Measurements from ENCODE around the gene RFFL. TPM values are rescaled to one million over a fixed set of nuclear protein-coding genes. Genes with fewer than 3 reads are reported as not detected.
A peak's percentile ranks its signal among the peaks of the same experiment; 100 is the strongest.

Gene RFFL
- total RNA-seq, 1 experiment from 2014 or later, result 29.2 TPM

- BruUV-seq (replicated peaks), result no TSS peak
- CTCF ChIA-PET, result interaction anchor here (0.8 kb wide), 1 partner anchor 16 kb away, joined by 4 read pairs; no protein-coding TSS in a partner anchor
- DNase-seq, result no peak
- Mint-ChIP-seq H3K27me3 (ENCODE audit: unreplicated experiment) (no peaks in the 10 kb centered on the region), H3K36me3 (ENCODE audit: insufficient read depth, unreplicated experiment) (peaks cover 16% of the 10 kb centered on the region), H3K9me3 (ENCODE audit: low read depth, unreplicated experiment) (no peaks in the 10 kb centered on the region), H3K4me1 (ENCODE audit: low read depth, unreplicated experiment) (peaks cover 46% of the 10 kb centered on the region), H3K27ac (ENCODE audit: unreplicated experiment) (no peak overlapping the region), H3K4me3 (ENCODE audit: low read depth, unreplicated experiment) (no peak overlapping the region)
- intact Hi-C loops (cut with micrococcal nuclease; ENCODE audit: unreplicated experiment), result no loop called here
- no peak for TF ChIP-seq CTCF (IDR thresholded peaks at IDR 0.05; ENCODE audit: unreplicated experiment)
Measured at GRCh38 chr17:35052780-35053179, 10.7 kb downstream of the RFFL start.

DNA sequence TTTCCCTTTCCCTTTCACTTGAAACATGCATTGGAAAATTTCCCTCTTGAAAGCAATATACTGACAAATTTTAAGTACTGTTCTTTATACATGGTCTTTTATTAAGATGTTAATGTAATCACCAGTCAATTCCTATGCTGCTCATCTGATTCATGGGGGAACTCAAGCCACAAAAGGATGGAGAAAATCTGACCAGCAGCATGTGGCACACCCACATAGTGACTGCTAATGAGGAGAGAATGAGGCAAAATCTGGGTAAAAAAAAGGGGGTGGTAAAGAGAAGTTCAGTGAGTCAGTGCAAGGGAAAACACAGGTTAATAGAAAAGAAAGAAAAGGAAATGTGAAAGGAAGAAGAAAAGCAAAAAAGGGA, 11.3 kb downstream of the RFFL start:
- peak overlapping the region; percentile 1 for H3K27ac Mint-ChIP-seq (ENCODE audit: unreplicated experiment)
- H3K27me3 Mint-ChIP-seq (ENCODE audit: unreplicated experiment), result no peaks in the 10 kb centered on the region
- intact Hi-C loops (cut with micrococcal nuclease; ENCODE audit: unreplicated experiment), result no loop called here
- TF ChIP-seq CTCF (IDR thresholded peaks at IDR 0.05; ENCODE audit: unreplicated experiment), result no peak
- CTCF ChIA-PET, result no interaction called here
- H3K36me3 Mint-ChIP-seq (ENCODE audit: insufficient read depth, unreplicated experiment), result peaks cover 11% of the 10 kb centered on the region
- DNase-seq, result no peak
- BruUV-seq (replicated peaks), result no TSS peak
- H3K4me3 Mint-ChIP-seq (ENCODE audit: low read depth, unreplicated experiment), result no peak overlapping the region
- peaks cover 41% of the 10 kb centered on the region for H3K4me1 Mint-ChIP-seq (ENCODE audit: low read depth, unreplicated experiment)
- H3K9me3 Mint-ChIP-seq (ENCODE audit: low read depth, unreplicated experiment), result no peaks in the 10 kb centered on the region

- H3K36me3 Mint-ChIP-seq (ENCODE audit: insufficient read depth, unreplicated experiment), result peaks cover 10% of the 10 kb centered on the region
- peaks cover 40% of the 10 kb centered on the region for H3K4me1 Mint-ChIP-seq (ENCODE audit: low read depth, unreplicated experiment)
- CTCF ChIA-PET, result no interaction called here
- no peaks in the 10 kb centered on the region for H3K27me3 Mint-ChIP-seq (ENCODE audit: unreplicated experiment)
- TF ChIP-seq CTCF (IDR thresholded peaks at IDR 0.05; ENCODE audit: unreplicated experiment), result no peak
- peak overlapping the region; percentile 42 for H3K27ac Mint-ChIP-seq (ENCODE audit: unreplicated experiment)
- no peaks in the 10 kb centered on the region for H3K9me3 Mint-ChIP-seq (ENCODE audit: low read depth, unreplicated experiment)
- no TSS peak for BruUV-seq (replicated peaks)
- H3K4me3 Mint-ChIP-seq (ENCODE audit: low read depth, unreplicated experiment), result peak overlapping the region; percentile 27
- intact Hi-C loops (cut with micrococcal nuclease; ENCODE audit: unreplicated experiment), result no loop called here
- DNase-seq, result no peak
Measured at GRCh38 chr17:35051579-35052240, 11.8 kb downstream of the RFFL start.

- BruUV-seq (replicated peaks), result no TSS peak
- TF ChIP-seq CTCF (IDR thresholded peaks at IDR 0.05; ENCODE audit: unreplicated experiment), result no peak
- peak overlapping the region; percentile 27 for H3K4me3 Mint-ChIP-seq (ENCODE audit: low read depth, unreplicated experiment)
- H3K27ac Mint-ChIP-seq (ENCODE audit: unreplicated experiment), result peak overlapping the region; percentile 42
- peaks cover 46% of the 10 kb centered on the region for H3K4me1 Mint-ChIP-seq (ENCODE audit: low read depth, unreplicated experiment)
- peaks cover 10% of the 10 kb centered on the region for H3K36me3 Mint-ChIP-seq (ENCODE audit: insufficient read depth, unreplicated experiment)
- DNase-seq, result no peak
- CTCF ChIA-PET, result no interaction called here
- no peaks in the 10 kb centered on the region for H3K9me3 Mint-ChIP-seq (ENCODE audit: low read depth, unreplicated experiment)
- no peaks in the 10 kb centered on the region for H3K27me3 Mint-ChIP-seq (ENCODE audit: unreplicated experiment)
- intact Hi-C loops (cut with micrococcal nuclease; ENCODE audit: unreplicated experiment), result no loop called here
Measured at GRCh38 chr17:35051183-35051578, 12.3 kb downstream of the RFFL start.

Measured in Calu3 (cell line).